ENCODE results near the gene CAMK1D. TPM values are rescaled to one million over a fixed set of nuclear protein-coding genes. Genes with fewer than 3 reads are reported as not detected.

Gene CAMK1D
- total RNA-seq, 1 donor from 2014 or later, result 7.6 TPM

DNA sequence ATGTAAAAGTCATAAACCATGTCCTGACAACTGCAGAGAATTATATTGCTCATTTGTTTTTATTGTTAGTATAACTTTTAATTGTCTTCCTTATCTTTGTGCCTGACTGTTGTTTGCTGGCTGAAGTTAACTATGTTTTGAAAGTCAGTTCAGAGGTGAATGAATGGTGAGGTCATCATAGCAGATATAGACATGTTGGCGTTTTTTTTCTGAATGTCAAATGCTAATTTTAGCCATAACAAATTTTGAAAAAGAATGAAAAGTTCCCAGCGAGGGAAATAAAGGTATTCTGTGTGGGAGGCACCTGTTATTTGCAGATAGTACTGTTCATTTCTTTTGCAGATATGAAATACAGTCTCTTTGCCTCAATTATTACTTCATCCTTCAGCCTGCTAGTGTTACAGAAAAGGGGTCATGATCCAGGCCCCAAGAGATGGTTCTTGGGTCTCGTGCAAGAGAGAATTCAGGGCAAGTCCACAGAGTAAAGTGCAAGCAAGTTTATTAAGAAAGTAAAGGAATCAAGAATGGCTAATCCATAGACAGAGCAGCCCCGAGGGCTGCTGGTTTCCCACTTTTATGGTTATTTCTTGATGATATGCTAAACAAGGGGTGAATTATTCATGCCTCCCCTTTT, 96.5 kb downstream of the CAMK1D start:
- H3K4me3 Mint-ChIP-seq, result no peak overlapping the region
- peaks cover under 1% of the 10 kb centered on the region for H3K27me3 Mint-ChIP-seq (ENCODE audit: low read depth)
- peak overlapping the region; percentile 55 for H3K27ac Mint-ChIP-seq
- no peak for DNase-seq (ENCODE audit: low spot score in 2 of 2, unreplicated experiment in 2 of 2)
- H3K4me1 Mint-ChIP-seq, result peaks cover 18% of the 10 kb centered on the region
- TF ChIP-seq, protein P1, sequence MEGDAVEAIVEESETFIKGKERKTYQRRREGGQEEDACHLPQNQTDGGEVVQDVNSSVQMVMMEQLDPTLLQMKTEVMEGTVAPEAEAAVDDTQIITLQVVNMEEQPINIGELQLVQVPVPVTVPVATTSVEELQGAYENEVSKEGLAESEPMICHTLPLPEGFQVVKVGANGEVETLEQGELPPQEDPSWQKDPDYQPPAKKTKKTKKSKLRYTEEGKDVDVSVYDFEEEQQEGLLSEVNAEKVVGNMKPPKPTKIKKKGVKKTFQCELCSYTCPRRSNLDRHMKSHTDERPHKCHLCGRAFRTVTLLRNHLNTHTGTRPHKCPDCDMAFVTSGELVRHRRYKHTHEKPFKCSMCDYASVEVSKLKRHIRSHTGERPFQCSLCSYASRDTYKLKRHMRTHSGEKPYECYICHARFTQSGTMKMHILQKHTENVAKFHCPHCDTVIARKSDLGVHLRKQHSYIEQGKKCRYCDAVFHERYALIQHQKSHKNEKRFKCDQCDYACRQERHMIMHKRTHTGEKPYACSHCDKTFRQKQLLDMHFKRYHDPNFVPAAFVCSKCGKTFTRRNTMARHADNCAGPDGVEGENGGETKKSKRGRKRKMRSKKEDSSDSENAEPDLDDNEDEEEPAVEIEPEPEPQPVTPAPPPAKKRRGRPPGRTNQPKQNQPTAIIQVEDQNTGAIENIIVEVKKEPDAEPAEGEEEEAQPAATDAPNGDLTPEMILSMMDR (IDR thresholded peaks at IDR 0.05; ENCODE audit: unreplicated experiment), result no peak
- H3K9me3 Mint-ChIP-seq, result peaks cover 4% of the 10 kb centered on the region
- no peaks in the 10 kb centered on the region for H3K36me3 Mint-ChIP-seq

DNA sequence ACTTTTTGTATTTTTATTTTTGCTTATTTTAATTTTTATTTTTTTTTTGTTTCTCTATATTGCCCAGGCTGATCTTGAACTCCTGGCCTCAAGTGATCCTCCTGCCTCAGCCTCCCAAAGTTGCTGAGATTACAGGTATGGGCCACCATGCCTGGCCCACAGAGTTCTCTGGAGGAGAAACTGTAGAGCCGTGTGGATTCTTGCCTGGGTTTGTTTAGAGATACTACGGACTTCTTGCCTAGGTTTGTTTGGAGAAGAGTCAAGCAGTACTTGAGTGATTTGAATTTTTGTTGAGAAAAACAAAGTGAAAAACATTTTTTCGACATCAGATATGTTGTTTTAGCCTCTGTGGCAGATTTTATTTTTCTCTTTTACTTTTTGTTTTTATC, 99.0 kb downstream of the CAMK1D start:
- DNase-seq (ENCODE audit: low spot score in 2 of 2, unreplicated experiment in 2 of 2), result no peak
- peaks cover 2% of the 10 kb centered on the region for H3K27me3 Mint-ChIP-seq (ENCODE audit: low read depth)
- peaks cover 18% of the 10 kb centered on the region for H3K4me1 Mint-ChIP-seq
- H3K27ac Mint-ChIP-seq, result no peak overlapping the region
- TF ChIP-seq, protein P1 (IDR thresholded peaks at IDR 0.05; ENCODE audit: unreplicated experiment), result no peak
- no peaks in the 10 kb centered on the region for H3K36me3 Mint-ChIP-seq
- H3K4me3 Mint-ChIP-seq, result no peak overlapping the region
- peaks cover 4% of the 10 kb centered on the region for H3K9me3 Mint-ChIP-seq

GRCh38 chr10:12448729-12449391, 99.5 kb downstream of the CAMK1D start:
- Mint-ChIP-seq H3K27me3 (ENCODE audit: low read depth) (peaks cover 2% of the 10 kb centered on the region), H3K36me3 (no peaks in the 10 kb centered on the region), H3K4me3 (no peak overlapping the region), H3K4me1 (peaks cover 18% of the 10 kb centered on the region), H3K27ac (no peak overlapping the region), H3K9me3 (peaks cover 4% of the 10 kb centered on the region)
- no peak for DNase-seq (ENCODE audit: low spot score in 2 of 2, unreplicated experiment in 2 of 2)
- TF ChIP-seq, protein P1 (IDR thresholded peaks at IDR 0.05; ENCODE audit: unreplicated experiment), result no peak

DNA sequence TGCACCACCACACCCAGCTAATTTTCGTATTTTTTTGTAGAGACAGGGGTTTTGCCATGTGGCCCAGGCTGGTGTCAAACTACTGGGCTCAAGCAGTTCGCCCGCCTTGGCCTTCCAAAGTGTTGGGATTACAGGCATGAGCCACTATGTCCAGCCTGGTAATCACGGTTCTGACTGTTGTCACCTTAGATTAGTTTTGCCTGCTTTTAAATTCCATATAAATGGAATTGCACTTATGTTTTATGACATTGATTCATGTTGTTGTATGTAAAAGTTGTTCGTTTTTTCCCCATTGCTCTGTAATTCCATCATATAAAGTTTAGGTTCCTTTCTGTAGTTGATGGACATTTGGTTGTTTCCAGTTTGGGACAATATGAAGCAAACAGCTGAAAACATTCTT, 106.0 kb downstream of the CAMK1D start:
- no peak overlapping the region for H3K27ac Mint-ChIP-seq
- no peaks in the 10 kb centered on the region for H3K9me3 Mint-ChIP-seq
- H3K4me1 Mint-ChIP-seq, result peaks cover 13% of the 10 kb centered on the region
- H3K36me3 Mint-ChIP-seq, result no peaks in the 10 kb centered on the region
- TF ChIP-seq, protein P1 (IDR thresholded peaks at IDR 0.05; ENCODE audit: unreplicated experiment), result no peak
- H3K4me3 Mint-ChIP-seq, result no peak overlapping the region
- no peak for DNase-seq (ENCODE audit: low spot score in 2 of 2, unreplicated experiment in 2 of 2)
- peaks cover 2% of the 10 kb centered on the region for H3K27me3 Mint-ChIP-seq (ENCODE audit: low read depth)

DNA sequence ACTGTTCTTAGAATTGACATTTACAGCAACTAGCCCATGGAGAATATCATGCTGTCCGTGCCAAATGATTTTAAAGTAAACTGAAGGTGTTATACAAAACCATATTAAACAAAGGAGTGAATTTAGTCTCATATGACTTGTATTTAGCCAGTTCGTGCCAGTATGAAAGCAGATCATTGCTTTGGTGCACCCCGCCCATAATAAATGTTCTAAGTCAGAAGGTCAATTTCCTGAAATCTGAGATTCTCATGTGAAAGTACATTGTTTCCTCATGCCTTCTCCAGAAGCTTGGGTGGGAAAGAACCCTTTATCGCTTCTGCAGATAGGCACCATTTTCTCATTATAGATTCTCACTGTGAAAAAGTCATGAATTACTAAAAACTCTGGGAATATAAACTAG, 106.4 kb downstream of the CAMK1D start:
- Mint-ChIP-seq H3K36me3 (no peaks in the 10 kb centered on the region), H3K4me1 (peaks cover 13% of the 10 kb centered on the region), H3K27me3 (ENCODE audit: low read depth) (peaks cover 2% of the 10 kb centered on the region), H3K27ac (no peak overlapping the region), H3K4me3 (no peak overlapping the region), H3K9me3 (no peaks in the 10 kb centered on the region)
- TF ChIP-seq, protein P1 (IDR thresholded peaks at IDR 0.05; ENCODE audit: unreplicated experiment), result no peak
- no peak for DNase-seq (ENCODE audit: low spot score in 2 of 2, unreplicated experiment in 2 of 2)

Measured in mesothelial cell of epicardium (in vitro differentiated cells).